OCI-LY1 (cell line): ENCODE measurements around the gene IQSEC1.

ENCODE experiments used
- H2AFZ ChIP-seq: fragments of 200-600 bp; sonication (generic), shearing (Covaris generic); 2 replicates; pipeline ENCODE4 v1.6.0; 2014; ENCODE audit warnings: antibody characterized with exemption, mild to moderate bottlenecking, low read length
- H3F3A ChIP-seq: fragments of 200-600 bp; sonication (generic), shearing (Covaris generic); 2 replicates; pipeline ENCODE4 v1.6.0; 2014; ENCODE audit warnings: mild to moderate bottlenecking, antibody characterized with exemption, low read length, moderate library complexity; ENCODE audit not compliant: insufficient read depth
- H3K27ac ChIP-seq: fragments of 200-600 bp; sonication (generic); 2 replicates; pipeline ENCODE4 v1.5.1; 2014; ENCODE audit warnings: low read length, mixed run types, mild to moderate bottlenecking, low read depth; ENCODE audit not compliant: poor library complexity, severe bottlenecking
- H3K27me3 ChIP-seq: fragments of 200-600 bp; sonication (generic); 2 replicates; pipeline ENCODE4 v1.6.0; 2014; ENCODE audit warnings: antibody characterized with exemption, mild to moderate bottlenecking, low read length, moderate library complexity; ENCODE audit not compliant: insufficient read depth
- H3K36me3 ChIP-seq: fragments of 200-600 bp; sonication (generic); 2 replicates; pipeline ENCODE4 v1.6.1; 2014; ENCODE audit warnings: mild to moderate bottlenecking, antibody characterized with exemption, low read length, moderate library complexity, mixed read lengths; ENCODE audit not compliant: insufficient read depth
- H3K4me1 ChIP-seq: fragments of 200-600 bp; sonication (generic); 2 replicates; pipeline ENCODE4 v1.5.1; 2014; ENCODE audit warnings: mild to moderate bottlenecking, low read length, moderate library complexity; ENCODE audit not compliant: insufficient read depth, severe bottlenecking
- H3K4me2 ChIP-seq: fragments of 200-600 bp; sonication (generic), shearing (Covaris generic); 2 replicates; pipeline ENCODE4 v1.6.1; 2014; ENCODE audit warnings: low read length
- H3K4me3 ChIP-seq: fragments of 200-600 bp; sonication (generic); 2 replicates; pipeline ENCODE4 v1.5.1; 2014; ENCODE audit warnings: low read length, low read depth, mild to moderate bottlenecking, mixed read lengths; ENCODE audit not compliant: poor library complexity, severe bottlenecking
- H3K79me2 ChIP-seq: fragments of 200-600 bp; shearing (Covaris generic); 2 replicates; pipeline ENCODE4 v1.6.1; 2016; ENCODE audit warnings: mixed run types, low read length, mixed read lengths; ENCODE audit not compliant: insufficient read depth
- H3K9ac ChIP-seq: fragments of 200-600 bp; sonication (generic), shearing (Covaris generic); 2 replicates; pipeline ENCODE4 v1.6.1; 2014; ENCODE audit warnings: mild to moderate bottlenecking, low read length, mixed read lengths
- H3K9me2 ChIP-seq: fragments of 200-600 bp; sonication (generic), shearing (Covaris generic); 2 replicates; pipeline ENCODE4 v1.6.1; 2014; ENCODE audit warnings: low read depth, mild to moderate bottlenecking, low read length, mixed read lengths
- H3K9me3 ChIP-seq: fragments of 200-600 bp; shearing (Covaris generic); 2 replicates; pipeline ENCODE4 v1.6.1; 2014; ENCODE audit warnings: low read length, mixed read lengths
- H4K20me1 ChIP-seq: fragments of 200-600 bp; sonication (generic), shearing (Covaris generic); 2 replicates; pipeline ENCODE4 v1.6.0; 2016; ENCODE audit warnings: mild to moderate bottlenecking, low read length; ENCODE audit not compliant: insufficient read depth
- EZH2 ChIP-seq: fragments of 200-600 bp; sonication (generic), shearing (Covaris generic); IDR thresholded peaks from 2 replicates; pipeline ENCODE4 v1.8.0; 2017; ENCODE audit warnings: borderline replicate concordance, mixed run types, mild to moderate bottlenecking, antibody characterized with exemption, low read length, moderate library complexity, mixed read lengths
- TF ChIP-seq, protein P1 (sequence below): fragments of 200-600 bp; sonication (generic), shearing (Covaris generic); IDR thresholded peaks from 2 replicates; pipeline ENCODE4 v1.5.1; 2017; ENCODE audit warnings: mild to moderate bottlenecking, antibody characterized with exemption, low read length, moderate library complexity, mixed read lengths

IQSEC1 gene

DNA sequence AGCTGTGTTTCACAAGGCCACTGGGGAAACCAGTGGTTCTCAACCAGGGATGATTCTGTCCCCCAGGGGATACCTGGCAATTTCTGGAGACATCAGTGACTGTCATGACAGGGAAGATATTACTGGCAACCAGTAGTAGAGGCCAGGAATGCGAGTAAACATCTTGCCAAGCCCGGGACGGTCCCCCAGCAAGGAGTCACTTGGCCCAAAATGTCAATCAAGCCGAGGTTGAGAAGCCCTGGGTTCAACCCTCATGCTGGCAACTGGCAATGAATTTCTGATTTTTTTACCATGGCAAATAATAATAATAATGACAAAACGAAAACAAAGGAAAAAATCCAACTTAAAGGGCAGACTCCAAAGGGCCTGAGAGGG is 166.3 kb downstream of the IQSEC1 start:
- no peak overlapping the region for H3K27ac ChIP-seq
- no peak overlapping the region for H3K4me2 ChIP-seq
- H3K9ac ChIP-seq: no peak overlapping the region
- no peaks in the 10 kb centered on the region for H4K20me1 ChIP-seq
- no peak overlapping the region for H2AFZ ChIP-seq
- no peaks in the 10 kb centered on the region for H3K9me3 ChIP-seq
- H3K4me3 ChIP-seq: no peak overlapping the region
- H3K79me2 ChIP-seq: no peaks in the 10 kb centered on the region
- no peaks in the 10 kb centered on the region for H3F3A ChIP-seq
- peaks cover 6% of the 10 kb centered on the region; the same call in 1 of the 2 replicates for H3K27me3 ChIP-seq
- H3K4me1 ChIP-seq: no peaks in the 10 kb centered on the region
- TF ChIP-seq EZH2: no peak
- TF ChIP-seq, protein P1, sequence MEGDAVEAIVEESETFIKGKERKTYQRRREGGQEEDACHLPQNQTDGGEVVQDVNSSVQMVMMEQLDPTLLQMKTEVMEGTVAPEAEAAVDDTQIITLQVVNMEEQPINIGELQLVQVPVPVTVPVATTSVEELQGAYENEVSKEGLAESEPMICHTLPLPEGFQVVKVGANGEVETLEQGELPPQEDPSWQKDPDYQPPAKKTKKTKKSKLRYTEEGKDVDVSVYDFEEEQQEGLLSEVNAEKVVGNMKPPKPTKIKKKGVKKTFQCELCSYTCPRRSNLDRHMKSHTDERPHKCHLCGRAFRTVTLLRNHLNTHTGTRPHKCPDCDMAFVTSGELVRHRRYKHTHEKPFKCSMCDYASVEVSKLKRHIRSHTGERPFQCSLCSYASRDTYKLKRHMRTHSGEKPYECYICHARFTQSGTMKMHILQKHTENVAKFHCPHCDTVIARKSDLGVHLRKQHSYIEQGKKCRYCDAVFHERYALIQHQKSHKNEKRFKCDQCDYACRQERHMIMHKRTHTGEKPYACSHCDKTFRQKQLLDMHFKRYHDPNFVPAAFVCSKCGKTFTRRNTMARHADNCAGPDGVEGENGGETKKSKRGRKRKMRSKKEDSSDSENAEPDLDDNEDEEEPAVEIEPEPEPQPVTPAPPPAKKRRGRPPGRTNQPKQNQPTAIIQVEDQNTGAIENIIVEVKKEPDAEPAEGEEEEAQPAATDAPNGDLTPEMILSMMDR: no peak
- no peaks in the 10 kb centered on the region for H3K9me2 ChIP-seq
- no peaks in the 10 kb centered on the region for H3K36me3 ChIP-seq

DNA sequence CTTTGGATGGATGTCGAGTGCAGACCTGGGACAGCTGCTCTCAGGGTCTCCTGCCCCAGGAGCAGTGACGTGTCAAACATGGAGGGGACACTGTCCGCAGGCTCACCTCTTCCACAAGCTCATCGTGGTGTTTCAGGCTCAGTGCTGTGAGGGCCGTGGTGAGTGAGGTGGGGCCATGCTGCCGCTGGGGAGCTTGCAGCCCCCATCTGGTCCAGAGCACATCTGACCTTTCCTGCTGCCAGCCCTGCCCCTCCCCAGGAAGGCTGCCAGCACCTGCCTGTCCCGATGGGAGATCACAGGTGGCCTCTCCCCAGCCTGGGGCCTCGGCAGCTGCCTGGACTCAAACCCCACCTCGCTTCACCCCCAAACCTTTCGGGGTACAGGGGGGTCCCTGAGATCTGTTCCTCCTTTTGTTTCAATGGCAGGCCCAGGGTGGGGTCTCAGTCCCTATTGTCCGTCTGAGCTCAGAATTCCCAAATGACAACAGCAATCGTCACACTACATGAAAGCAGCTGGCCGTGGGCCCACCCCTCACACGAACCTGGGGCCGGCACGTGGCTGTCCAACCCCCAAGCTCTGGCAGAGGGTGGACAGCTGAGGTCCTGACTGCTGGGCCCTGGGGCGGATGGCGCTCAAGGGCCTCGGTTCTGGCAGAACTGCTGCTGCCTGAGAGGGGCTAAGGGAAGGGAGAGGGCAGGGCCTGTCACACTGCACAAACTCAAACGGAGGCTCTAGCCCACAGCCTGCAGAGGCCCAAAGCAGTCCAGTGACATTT is 166.9 kb downstream of the IQSEC1 start:
- TF ChIP-seq EZH2: no peak
- TF ChIP-seq, protein P1: no peak
- no peaks in the 10 kb centered on the region for H3K4me1 ChIP-seq
- no peak overlapping the region for H3K4me2 ChIP-seq
- no peaks in the 10 kb centered on the region for H4K20me1 ChIP-seq
- H3K9me2 ChIP-seq: no peaks in the 10 kb centered on the region
- peaks cover 11% of the 10 kb centered on the region; the same call in 1 of the 2 replicates for H3K27me3 ChIP-seq
- H3F3A ChIP-seq: no peaks in the 10 kb centered on the region
- H3K27ac ChIP-seq: no peak overlapping the region
- no peaks in the 10 kb centered on the region for H3K36me3 ChIP-seq
- no peaks in the 10 kb centered on the region for H3K9me3 ChIP-seq
- no peaks in the 10 kb centered on the region for H3K79me2 ChIP-seq
- H3K4me3 ChIP-seq: no peak overlapping the region
- H2AFZ ChIP-seq: no peak overlapping the region
- no peak overlapping the region for H3K9ac ChIP-seq

DNA sequence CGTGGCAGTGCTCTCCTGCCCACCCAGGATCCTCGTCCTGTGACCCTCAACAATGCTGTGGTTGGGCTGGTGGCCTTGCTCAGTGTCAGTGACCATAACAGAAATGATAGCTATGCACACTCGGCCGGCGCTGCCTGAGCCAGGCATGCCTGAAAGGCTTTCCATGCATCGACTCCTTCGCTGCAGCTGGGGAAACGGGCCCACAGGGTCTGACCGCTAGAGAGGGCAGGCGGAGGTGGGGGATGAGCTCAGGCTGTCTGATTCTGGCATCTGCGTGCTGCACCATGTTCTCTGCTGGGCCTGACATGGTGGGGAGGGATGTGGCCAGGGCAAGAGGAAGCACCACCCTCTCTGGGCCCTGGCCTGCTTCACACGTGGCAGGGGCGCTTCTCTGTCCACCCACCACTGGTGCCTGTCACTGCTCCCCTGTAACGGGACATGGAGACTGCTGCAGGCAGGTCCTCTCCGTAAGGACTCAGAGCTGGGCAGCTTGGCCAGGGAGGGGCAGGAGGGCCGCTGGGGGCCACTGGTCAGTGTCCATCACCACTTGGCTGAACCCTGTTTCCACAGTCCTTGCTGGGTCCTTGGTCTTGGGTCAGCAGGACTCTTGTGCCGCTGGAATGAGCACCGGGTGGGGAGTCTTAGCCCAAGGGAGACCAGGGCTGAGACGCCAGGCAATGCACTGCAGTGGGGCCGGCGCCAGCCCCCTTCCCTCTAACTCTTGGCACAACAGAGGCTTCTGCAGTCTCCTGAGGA is 167.7 kb downstream of the IQSEC1 start:
- no peaks in the 10 kb centered on the region for H3K36me3 ChIP-seq
- peaks cover 11% of the 10 kb centered on the region; the same call in 1 of the 2 replicates for H3K27me3 ChIP-seq
- no peaks in the 10 kb centered on the region for H3K4me1 ChIP-seq
- TF ChIP-seq, protein P1: no peak
- TF ChIP-seq EZH2: no peak
- H3K4me3 ChIP-seq: no peak overlapping the region
- no peaks in the 10 kb centered on the region for H3K9me3 ChIP-seq
- no peak overlapping the region for H3K27ac ChIP-seq
- no peaks in the 10 kb centered on the region for H3K79me2 ChIP-seq
- H3K9ac ChIP-seq: no peak overlapping the region
- H3F3A ChIP-seq: no peaks in the 10 kb centered on the region
- no peaks in the 10 kb centered on the region for H3K9me2 ChIP-seq
- no peak overlapping the region for H2AFZ ChIP-seq
- no peak overlapping the region for H3K4me2 ChIP-seq
- no peaks in the 10 kb centered on the region for H4K20me1 ChIP-seq
